Measurements from ENCODE around the gene RAB35. TPM values are rescaled to one million over a fixed set of nuclear protein-coding genes. Genes with fewer than 3 reads are reported as not detected.

The RAB35 gene
- total RNA-seq (10 to 100 TPM; 24.0 to 38.7 (median 35.6) TPM), polyA plus RNA-seq (10 to 100 TPM; 18.9 to 33.2 (median 31.1) TPM)
- long read RNA-seq, donor 1, transcript RAB35-201 (6 exons, 2,945 nt) = major isoform, 5 of 5 reads
- long read RNA-seq, donor 1, partial matches to known transcripts = 0 of 5 reads
- long read RNA-seq, donor 1, other reads (novel, unspliced or antisense) = 0 of 5 reads
- long read RNA-seq, donor 2, transcript RAB35-201 (6 exons, 2,945 nt) = major isoform, 12 of 16 reads
- long read RNA-seq, donor 2, partial matches to known transcripts = 4 of 16 reads
- long read RNA-seq, donor 2, other reads (novel, unspliced or antisense) = 0 of 16 reads

DNA sequence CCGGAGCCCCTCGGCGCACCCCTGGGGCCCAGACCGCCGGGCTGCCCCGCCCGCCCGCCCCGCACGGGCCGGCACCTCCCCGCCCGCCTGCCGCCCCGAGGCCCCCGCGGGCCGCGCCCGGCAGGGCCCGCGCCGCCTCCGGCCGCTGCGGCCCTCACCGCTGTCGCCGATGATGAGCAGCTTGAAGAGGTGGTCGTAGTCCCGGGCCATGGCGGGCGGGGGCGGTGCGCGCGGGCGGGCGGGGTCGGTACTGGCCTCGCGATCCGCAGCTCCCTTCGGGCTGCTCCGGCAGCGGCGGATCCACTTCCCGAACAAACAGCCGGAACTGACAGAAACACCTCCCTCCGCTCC lies at the start of gene RAB35:
Gene RAB35 (minus strand): TSS at position 313 of the 351 bp plus-strand sequence. CDS start 103 bp downstream, at position 210.
- H3K27ac ChIP-seq = peak within 1 kb of the TSS; percentile 87
- 0% methylated on average over 5 to 50 of the region's 50 CpGs for WGBS, 3 donors
- H3K4me3 ChIP-seq = peak within 1 kb of the TSS; percentile 77
- TF ChIP-seq, protein P1, sequence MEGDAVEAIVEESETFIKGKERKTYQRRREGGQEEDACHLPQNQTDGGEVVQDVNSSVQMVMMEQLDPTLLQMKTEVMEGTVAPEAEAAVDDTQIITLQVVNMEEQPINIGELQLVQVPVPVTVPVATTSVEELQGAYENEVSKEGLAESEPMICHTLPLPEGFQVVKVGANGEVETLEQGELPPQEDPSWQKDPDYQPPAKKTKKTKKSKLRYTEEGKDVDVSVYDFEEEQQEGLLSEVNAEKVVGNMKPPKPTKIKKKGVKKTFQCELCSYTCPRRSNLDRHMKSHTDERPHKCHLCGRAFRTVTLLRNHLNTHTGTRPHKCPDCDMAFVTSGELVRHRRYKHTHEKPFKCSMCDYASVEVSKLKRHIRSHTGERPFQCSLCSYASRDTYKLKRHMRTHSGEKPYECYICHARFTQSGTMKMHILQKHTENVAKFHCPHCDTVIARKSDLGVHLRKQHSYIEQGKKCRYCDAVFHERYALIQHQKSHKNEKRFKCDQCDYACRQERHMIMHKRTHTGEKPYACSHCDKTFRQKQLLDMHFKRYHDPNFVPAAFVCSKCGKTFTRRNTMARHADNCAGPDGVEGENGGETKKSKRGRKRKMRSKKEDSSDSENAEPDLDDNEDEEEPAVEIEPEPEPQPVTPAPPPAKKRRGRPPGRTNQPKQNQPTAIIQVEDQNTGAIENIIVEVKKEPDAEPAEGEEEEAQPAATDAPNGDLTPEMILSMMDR (IDR thresholded peaks at IDR 0.05) = no peak
- DNase-seq (no peak), ATAC-seq (no peak)
- peaks cover 0 to 14% of the 10 kb centered on the region in 2 donors for H3K36me3 ChIP-seq (ENCODE audit: insufficient read depth in 1 of 2, low read depth in 1 of 2)
- no peaks in the 10 kb centered on the region for H3K27me3 ChIP-seq (ENCODE audit: insufficient read depth in 3 of 3, low read length in 2 of 3)
- no peaks in the 10 kb centered on the region for H3K9me3 ChIP-seq
- H3K4me1 ChIP-seq = peaks cover 31% of the 10 kb centered on the region
- intact Hi-C loops (cut with DNase I) = loop anchor here in 1 of 2 donors (10.0 kb wide), 1 partner anchor 148 kb away; the partner anchor contains the start of gene PXN

- peak; percentile 51 to 69 (median 60) for ATAC-seq
- Histone ChIP-seq H3K9me3 (no peaks in the 10 kb centered on the region), H3K27me3 (ENCODE audit: insufficient read depth in 3 of 3, low read length in 2 of 3) (no peaks in the 10 kb centered on the region), H3K36me3 (ENCODE audit: insufficient read depth in 1 of 2, low read depth in 1 of 2) (peaks cover 16 to 93% of the 10 kb centered on the region in 2 donors), H3K27ac (no peak overlapping the region), H3K4me1 (no peaks in the 10 kb centered on the region), H3K4me3 (no peak overlapping the region)
- DNase-seq = no peak
- TF ChIP-seq, protein P1 (IDR thresholded peaks at IDR 0.05) = no peak
- WGBS, 3 donors = 47 to 80% (median 59%) methylated on average over 11 of the region's 11 CpGs
- intact Hi-C loops (cut with DNase I) = no loop called here
These were observed 47.7 kb upstream of the RAB35 start for GRCh38 chr12:120164293-120164692.

GRCh38 chr12:120162763-120163162 lies 46.2 kb upstream of the RAB35 start:
- Histone ChIP-seq H3K4me3 (no peak overlapping the region), H3K27me3 (ENCODE audit: insufficient read depth in 3 of 3, low read length in 2 of 3) (no peaks in the 10 kb centered on the region), H3K27ac (no peak overlapping the region), H3K9me3 (no peaks in the 10 kb centered on the region), H3K4me1 (no peaks in the 10 kb centered on the region), H3K36me3 (ENCODE audit: insufficient read depth in 1 of 2, low read depth in 1 of 2) (peaks cover 7 to 93% of the 10 kb centered on the region in 2 donors)
- TF ChIP-seq, protein P1 (IDR thresholded peaks at IDR 0.05) = no peak
- intact Hi-C loops (cut with DNase I) = no loop called here
- DNase-seq (no peak), ATAC-seq (no peak)
- WGBS, 3 donors = 80 to 88% (median 86%) methylated on average over 8 of the region's 8 CpGs

- Histone ChIP-seq H3K27me3 (ENCODE audit: insufficient read depth in 3 of 3, low read length in 2 of 3) (no peaks in the 10 kb centered on the region), H3K4me3 (no peak overlapping the region), H3K9me3 (no peaks in the 10 kb centered on the region), H3K27ac (no peak overlapping the region), H3K4me1 (no peaks in the 10 kb centered on the region), H3K36me3 (ENCODE audit: insufficient read depth in 1 of 2, low read depth in 1 of 2) (peaks cover 12 to 93% of the 10 kb centered on the region in 2 donors)
- TF ChIP-seq, protein P1 (IDR thresholded peaks at IDR 0.05) = no peak
- ATAC-seq = no peak
- intact Hi-C loops (cut with DNase I) = no loop called here
- WGBS, 3 donors = 74 to 88% (median 77%) methylated on average over 11 of the region's 11 CpGs
- no peak for DNase-seq
These were observed 45.3 kb upstream of the RAB35 start for GRCh38 chr12:120161852-120162251.
